Erythroblast (primary cell): Measurements from ENCODE around the gene DNAJB8.

Source experiments
- DNase-seq, 2 experiments: peaks; one replicate each; lab custom pipeline; 2025; lab: John Stamatoyannopoulos, UW
- GATA1 ChIP-seq: IDR thresholded peaks from 2 replicates; pipeline ENCODE4 v1.6.1; 2011; ENCODE audit warnings: low read depth, mild to moderate bottlenecking, control low read depth, low read length, moderate library complexity
- POLR2A ChIP-seq: IDR thresholded peaks from 2 replicates; pipeline ENCODE4 v1.6.1; 2011; ENCODE audit warnings: mild to moderate bottlenecking, low read length

DNAJB8 gene

GRCh38 chr3:128430731-128431130 is 36.0 kb downstream of the DNAJB8 start:
- no peak for DNase-seq

GRCh38 chr3:128430301-128430700 is 36.4 kb downstream of the DNAJB8 start:
- TF ChIP-seq GATA1: no peak
- no peak for DNase-seq

More at GRCh38 chr3:128430731-128431130, 36.0 kb downstream of the DNAJB8 start:
- TF ChIP-seq POLR2A: no peak
- no peak for TF ChIP-seq GATA1

GRCh38 chr3:128429751-128430150 is 36.9 kb downstream of the DNAJB8 start:
- no peak for DNase-seq
- TF ChIP-seq GATA1 (no peak), POLR2A (no peak)

- TF ChIP-seq POLR2A (no peak), GATA1 (no peak)
- DNase-seq: no peak
These were observed 37.4 kb downstream of the DNAJB8 start for GRCh38 chr3:128429275-128429674.

- TF ChIP-seq GATA1: no peak
- no peak for DNase-seq
These were observed 38.5 kb downstream of the DNAJB8 start for GRCh38 chr3:128427872-128428822.

GRCh38 chr3:128427175-128427857 is 39.4 kb downstream of the DNAJB8 start:
- TF ChIP-seq POLR2A: no peak
- no peak for TF ChIP-seq GATA1
- DNase-seq: no peak

- DNase-seq: peak; percentile 77 to 85
- TF ChIP-seq GATA1: no peak
- TF ChIP-seq POLR2A: no peak
These were observed 40.4 kb downstream of the DNAJB8 start for GRCh38 chr3:128426128-128426921.

GRCh38 chr3:128425846-128426127 is 40.9 kb downstream of the DNAJB8 start:
- DNase-seq: peak; percentile 31 to 42
- TF ChIP-seq POLR2A (no peak), GATA1 (no peak)

GRCh38 chr3:128425142-128425845 is 41.4 kb downstream of the DNAJB8 start:
- TF ChIP-seq GATA1 (no peak), POLR2A (no peak)
- no peak for DNase-seq

- TF ChIP-seq GATA1: no peak
- TF ChIP-seq POLR2A: no peak
These were observed 42.1 kb downstream of the DNAJB8 start for GRCh38 chr3:128424508-128425069.

GRCh38 chr3:128423525-128424147 is 43.1 kb downstream of the DNAJB8 start:
- DNase-seq: peak; percentile 25 to 28

More at GRCh38 chr3:128424508-128425069, 42.1 kb downstream of the DNAJB8 start:
- no peak for DNase-seq

GRCh38 chr3:128422762-128423524 is 43.7 kb downstream of the DNAJB8 start:
- no peak for DNase-seq
- TF ChIP-seq GATA1: no peak
- TF ChIP-seq POLR2A: no peak

More at GRCh38 chr3:128423525-128424147, 43.1 kb downstream of the DNAJB8 start:
- TF ChIP-seq GATA1 (no peak), POLR2A (no peak)
